ENCODE measurements around the gene HOXA4.

Gene HOXA4

GRCh38 chr7:27115221-27116026, 15.1 kb downstream of the HOXA4 start:
- DNase-seq = no peak

GRCh38 chr7:27114881-27115220, 15.7 kb downstream of the HOXA4 start:
- no peak for DNase-seq

DNA sequence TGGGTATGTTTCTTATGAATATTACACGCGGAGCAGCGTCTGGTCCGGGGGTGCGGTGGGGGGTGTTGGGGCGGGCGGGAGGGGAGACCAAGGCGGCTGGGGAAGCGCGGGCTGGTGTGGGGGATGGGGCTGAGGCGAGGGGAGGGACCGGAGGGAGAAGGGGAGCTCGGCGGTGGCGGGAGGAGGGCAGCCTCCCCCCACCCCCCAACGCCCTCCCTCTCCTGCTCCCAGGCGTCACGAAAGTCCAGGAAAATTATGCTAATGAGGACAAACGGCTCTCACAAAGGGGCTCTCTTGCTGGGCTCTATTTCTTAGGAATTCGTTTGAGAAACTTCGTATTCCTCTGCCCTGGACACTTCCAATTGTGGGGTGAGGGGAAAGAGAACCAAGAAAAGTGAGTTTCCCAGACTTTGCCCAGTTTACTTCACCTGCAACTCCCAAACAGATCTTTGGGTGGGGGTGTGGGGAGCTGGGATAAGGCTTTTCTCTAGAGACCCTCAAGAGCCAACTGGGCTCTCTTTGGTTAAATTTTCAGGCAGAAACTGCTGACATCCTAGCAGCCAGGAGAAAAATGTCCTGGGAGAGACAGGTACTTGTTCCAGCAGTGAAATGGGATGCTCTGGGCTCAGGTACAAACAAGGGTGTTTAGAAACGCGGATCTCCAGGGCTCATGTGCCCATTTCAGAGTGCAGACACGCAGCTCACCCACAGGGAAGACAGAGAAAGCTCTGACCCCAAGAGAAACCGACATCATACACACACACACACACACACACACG, 16.4 kb downstream of the HOXA4 start:
- DNase-seq = no peak

- DNase-seq = no peak
Measured at GRCh38 chr7:27112955-27113949, 17.3 kb downstream of the HOXA4 start.

- no peak for DNase-seq
Measured at GRCh38 chr7:27112361-27112760, 18.2 kb downstream of the HOXA4 start.

DNA sequence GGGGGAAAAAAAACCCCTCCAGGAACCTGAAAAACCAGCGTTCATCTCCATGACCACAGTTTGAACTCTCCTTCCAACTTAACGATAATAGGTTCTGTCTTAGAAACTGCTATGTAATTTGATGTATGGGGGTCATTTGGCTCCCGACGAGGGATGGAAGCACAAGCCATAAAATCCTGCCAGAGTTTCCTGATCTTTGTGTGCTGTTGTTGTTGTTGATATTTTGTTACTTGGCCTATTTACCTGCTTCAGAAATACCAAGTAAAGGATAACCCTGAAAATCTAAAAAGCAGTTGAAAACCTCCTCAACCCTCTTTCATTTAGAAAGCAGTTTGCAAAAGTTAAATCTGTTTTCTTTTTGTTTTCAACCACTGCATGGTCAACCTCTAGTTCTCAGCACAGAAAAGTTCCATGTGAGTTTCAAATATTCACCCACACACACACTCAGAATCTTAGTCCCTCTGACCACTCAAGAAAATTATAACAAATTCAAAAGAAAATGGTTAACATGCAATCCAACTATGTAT, 18.7 kb downstream of the HOXA4 start:
- DNase-seq = no peak

- DNase-seq = no peak
Measured at GRCh38 chr7:27111042-27111750, 19.4 kb downstream of the HOXA4 start.

GRCh38 chr7:27110186-27111031, 20.1 kb downstream of the HOXA4 start:
- no peak for DNase-seq

DNA sequence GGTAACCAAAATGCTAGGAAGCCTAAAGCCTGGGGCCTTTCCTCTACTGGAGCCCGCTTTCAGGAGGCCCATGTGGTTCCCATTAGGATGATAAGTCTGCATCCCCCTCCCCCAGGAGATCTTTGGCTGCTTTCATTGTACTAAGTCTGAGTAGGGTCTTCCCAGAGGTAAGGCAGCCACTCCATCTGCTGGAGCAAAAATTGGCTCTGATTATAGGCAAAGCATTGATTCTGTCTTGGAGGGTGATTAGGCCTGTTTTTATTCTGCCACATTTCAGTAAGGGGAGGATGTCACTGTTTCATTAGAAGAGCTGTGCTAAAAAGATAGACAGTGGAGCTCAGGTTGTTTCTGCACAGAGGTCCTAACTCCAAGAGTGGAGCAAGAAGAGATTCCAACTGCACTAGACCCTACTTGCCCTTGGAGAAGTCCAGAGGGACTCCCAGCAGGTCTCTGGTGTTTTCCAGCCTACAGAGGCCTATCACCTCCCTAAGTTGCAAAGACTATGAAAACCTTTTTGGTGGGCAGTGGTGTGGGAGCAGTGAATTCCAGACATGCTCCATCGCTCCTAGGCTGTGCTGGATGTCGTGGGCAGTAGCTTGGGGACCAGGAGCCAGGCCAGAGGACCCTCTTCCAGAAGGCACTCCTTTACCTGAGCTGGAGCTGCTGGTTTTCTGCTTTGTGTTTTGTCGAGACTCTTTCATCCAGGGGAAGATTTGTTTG, 20.9 kb downstream of the HOXA4 start:
- DNase-seq = no peak

DNA sequence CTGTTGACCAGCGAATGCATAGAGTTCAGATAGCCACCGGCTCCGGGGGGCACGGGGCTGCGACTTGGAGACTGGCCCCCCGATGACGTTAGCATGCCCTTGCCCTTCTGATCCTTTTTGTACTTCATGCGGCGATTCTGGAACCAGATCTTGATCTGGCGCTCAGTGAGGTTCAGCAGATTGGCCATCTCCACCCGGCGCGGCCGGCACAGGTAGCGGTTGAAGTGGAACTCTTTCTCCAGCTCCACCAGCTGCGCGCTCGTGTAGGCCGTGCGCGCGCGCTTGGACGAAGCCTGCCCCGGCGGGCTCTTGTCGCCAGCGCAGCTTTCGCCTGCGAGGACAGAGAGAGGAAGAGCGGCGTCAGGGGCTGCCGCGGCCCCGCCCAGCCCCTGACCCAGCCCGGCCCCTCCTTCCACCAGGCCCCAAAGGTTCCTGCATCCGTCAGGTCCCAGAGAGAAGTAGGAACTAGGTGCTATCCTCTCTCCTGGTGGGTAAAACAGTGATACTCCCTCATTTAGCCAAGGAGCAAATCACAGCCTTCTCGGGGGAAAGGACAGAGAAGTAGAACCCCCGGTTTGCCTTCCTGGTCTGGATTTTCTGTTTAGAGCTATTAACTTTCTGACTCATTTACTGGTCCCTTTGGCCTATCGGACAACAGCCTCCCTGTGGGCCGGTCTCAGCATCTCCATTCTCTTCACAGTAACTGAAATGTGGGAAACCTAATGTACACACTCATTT, 22.0 kb downstream of the HOXA4 start:
- DNase-seq = no peak

DNA sequence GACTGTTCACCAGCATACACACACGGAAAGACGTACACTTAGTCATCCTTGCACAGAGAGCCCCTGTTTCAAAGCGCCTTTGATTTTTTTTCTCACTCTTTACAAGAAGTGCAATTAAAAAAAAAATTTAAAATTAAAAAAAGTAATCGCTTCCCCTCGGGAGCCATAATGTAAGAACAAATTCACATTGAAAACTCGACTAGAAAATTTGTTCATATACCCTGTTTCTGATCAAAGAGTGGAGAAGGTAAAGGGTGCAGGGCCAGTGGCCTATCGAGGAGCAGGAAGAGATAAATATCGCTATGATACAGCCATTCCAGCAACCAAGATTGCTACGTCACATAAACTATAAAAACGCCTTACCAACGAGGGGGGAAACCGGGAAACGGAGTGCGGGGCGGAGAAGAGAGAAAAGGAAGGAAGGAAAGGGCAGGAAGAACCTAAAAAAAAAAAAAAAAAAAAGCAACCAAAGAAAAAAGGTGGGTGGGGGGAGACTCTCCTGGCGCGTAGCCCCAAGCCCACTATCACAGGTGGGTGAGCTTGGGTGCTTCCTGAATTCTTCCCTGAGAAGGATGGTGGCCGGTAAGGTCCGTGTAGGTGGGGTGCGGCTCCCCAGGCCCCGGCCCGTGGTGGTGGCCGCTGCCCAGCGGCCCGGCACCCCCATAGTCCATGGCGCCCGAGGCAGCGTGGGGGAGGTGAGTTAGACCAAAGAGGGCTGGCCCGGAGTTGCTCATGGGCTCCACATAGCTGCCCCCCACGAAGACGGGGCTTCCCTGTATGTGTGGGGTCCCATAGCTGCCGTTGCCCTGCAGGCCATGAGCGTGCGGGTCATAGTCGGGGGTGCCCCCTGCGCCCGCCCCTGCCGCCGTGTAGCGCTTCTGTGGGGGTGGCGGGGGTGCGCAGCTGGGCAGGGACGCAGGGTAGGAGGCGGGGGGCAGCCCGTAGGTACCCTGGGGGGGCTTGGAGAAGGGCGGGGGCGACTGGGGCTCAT, 22.9 kb downstream of the HOXA4 start:
- no peak for DNase-seq

DNA sequence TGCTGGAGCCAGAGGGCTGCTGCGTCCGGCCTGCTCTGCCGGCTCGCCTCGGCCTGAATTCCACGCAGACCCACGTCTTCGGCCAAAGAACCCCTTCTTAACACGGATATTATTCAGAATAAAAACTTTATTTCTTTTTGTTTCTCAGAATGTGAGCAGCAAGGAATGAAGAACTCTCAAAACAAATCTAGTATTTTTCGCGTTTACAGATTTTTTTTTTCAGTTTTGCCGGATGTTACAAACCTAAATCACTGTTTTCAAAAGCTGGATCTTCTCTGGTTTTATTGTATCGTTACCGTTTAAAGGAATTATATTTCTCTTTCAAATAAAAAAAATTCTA, 23.7 kb downstream of the HOXA4 start:
- DNase-seq = no peak

DNA sequence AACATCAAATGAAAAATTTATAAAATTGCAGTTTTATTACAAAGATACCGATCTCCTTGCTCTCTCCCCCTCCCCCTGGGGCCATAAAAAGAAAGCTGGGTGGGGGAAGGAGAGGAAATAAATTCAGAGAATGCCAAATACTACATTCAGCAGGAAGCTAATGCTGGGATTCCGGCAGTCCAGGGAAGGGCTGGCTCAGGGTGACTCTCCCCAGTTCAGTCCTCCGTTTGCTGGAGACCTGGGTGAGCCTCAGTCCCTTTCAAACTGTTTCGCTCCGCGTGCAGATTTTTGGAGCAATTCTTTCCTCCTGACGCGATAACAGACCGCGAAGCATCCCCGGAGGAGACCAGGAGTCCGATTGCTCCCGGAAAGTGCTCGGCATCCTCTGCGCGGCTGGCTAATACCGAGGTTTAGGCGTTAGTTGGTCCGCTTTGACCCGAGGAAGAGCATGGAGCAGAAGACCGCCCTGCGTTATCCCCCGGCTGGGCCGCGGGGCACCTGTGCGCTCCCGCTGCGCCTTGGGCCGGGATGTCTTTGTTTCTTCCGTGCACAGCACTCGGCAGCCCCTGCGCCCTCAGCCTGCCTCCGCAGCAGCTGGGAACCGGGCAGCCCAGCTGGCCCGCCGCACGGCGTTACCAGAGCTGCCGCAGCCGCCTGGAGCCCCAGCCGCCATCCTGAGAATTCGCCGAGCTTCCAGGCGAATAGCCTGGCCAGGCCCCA, 24.2 kb downstream of the HOXA4 start:
- DNase-seq = no peak

DNA sequence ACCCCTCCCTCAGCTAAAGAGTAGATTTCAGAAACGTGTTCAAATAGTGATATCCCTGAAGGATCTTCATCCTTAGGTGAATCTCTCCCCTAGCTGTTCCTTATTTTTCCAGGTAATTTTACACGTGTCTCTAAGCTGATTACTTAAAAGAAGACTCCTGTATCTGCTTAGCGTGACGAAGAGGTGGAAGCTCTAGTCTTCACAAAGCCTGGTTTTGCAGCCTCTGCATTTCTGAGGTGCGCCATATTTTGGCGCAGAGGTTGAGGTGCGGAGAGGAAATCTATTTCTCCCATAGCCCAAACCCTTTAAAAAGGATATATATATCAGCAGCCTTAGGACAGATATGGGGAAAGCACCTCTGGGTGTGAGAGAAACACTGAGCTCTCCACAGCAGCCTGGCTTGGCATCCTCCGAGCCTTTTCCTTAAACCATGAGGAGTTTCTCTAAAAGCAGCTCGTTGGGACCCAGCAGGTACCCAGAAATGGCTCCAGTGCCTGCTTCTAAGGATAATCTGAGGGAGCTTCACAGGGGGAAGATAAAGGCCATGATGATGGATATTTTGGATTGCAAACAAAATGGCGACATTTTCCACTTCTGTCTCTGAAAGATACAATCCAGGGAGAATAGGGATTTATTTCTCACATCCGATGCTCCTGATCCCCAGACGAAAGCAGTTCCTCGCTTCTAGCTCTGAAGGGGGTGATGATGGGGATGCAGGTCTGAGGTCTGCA, 25.1 kb downstream of the HOXA4 start:
- no peak for DNase-seq

DNA sequence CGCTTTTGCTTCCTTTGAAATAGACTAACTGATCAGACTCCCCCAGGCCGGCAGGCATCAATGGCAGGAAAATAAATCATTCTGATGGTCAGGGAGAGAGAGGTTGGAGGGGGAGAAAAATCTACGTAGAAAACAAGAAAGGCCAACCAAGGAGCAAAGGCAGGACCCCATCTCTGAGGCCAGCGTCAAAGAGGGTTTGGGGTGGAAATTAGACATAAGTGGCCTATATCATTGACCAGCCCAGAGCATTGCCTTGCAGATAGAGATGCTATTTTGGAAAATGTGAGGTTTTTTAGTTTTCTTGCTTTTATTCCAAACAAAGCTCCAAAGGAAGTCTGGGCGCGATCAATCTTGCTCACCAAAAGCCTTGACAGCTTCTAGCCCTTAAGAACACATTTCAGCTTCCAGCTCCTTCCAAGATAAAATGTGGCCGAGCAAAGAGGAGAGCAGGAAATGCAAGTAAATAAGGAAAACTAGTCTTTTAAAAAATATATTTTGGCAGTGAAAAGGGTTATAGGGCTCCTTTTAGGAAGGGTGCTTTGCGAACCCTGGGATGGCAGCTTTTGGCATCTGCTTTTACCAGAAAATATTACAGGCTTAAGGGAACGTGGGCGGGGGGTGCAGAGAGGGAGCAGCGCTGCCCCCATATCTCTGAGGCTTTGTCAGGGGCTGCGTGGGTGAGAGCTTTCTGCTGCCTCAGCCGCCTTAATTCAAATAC, 26.1 kb downstream of the HOXA4 start:
- no peak for DNase-seq

DNA sequence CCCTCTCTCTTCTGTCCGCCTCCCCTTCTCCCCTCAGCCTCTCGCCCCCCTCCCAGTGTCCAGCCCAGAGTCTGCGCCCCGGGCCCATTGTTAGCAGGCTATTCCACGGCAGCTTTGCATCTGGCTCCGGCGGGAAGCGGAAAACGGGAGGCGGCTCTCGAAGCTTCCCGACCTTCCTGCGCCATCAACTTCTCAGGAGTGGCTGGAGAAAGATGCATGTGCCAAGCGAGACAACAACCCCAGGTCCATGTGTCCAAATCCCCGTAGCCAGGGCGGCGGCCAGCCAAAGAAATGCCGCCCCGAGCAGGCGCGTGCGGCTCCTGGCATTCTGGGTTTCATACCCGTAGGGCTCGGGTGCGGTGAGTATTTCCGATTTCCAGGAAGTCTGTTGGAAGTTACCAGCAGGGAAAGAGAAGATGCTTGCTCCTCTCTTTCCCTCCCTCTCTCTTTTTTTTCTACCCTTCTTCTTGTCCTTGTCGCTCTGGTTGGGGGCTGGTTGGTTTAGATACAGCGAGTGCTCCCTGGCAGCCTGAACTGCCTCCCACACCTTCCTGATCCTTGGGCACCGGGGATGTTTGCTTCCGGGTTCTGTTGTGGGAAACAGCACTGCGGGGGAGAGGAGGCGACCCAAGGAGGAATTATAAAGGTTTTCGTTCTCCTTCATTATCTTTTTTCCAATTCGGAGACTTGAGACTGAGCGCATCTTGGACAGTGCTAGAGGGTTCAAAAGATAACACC, 26.9 kb downstream of the HOXA4 start:
- no peak for DNase-seq
